Esophagus muscularis mucosa (tissue), 4 donors: ENCODE results near the gene AXL.

Experiments
- CTCF ChIP-seq, 3 experiments: fragments of 200-600 bp in 2 of 3; fragments of 450-650 bp in 1 of 3; sonication (generic) in 2 of 3; IDR thresholded peaks; one replicate each; pipeline ENCODE4 v1.5.1; 2017 to 2019; ENCODE audit warnings: antibody characterized with exemption in 3 of 3, mild to moderate bottlenecking in 2 of 3, moderate library complexity in 1 of 3
- EP300 ChIP-seq: sonication (generic); formaldehyde crosslinking; IDR thresholded peaks from one replicate; pipeline ENCODE4 v1.6.1; 2017; ENCODE audit warnings: antibody characterized with exemption
- POLR2A ChIP-seq: fragments of 450-650 bp; IDR thresholded peaks from one replicate; pipeline ENCODE4 v1.6.1; 2017; ENCODE audit warnings: antibody characterized with exemption, moderate library complexity, mild to moderate bottlenecking, low read depth
- POLR2AphosphoS5 ChIP-seq, 2 donors: sonication (generic); formaldehyde crosslinking; IDR thresholded peaks; one replicate each; pipeline ENCODE4 v1.6.1; 2017; ENCODE audit warnings: antibody characterized with exemption in 2 of 2

DNA sequence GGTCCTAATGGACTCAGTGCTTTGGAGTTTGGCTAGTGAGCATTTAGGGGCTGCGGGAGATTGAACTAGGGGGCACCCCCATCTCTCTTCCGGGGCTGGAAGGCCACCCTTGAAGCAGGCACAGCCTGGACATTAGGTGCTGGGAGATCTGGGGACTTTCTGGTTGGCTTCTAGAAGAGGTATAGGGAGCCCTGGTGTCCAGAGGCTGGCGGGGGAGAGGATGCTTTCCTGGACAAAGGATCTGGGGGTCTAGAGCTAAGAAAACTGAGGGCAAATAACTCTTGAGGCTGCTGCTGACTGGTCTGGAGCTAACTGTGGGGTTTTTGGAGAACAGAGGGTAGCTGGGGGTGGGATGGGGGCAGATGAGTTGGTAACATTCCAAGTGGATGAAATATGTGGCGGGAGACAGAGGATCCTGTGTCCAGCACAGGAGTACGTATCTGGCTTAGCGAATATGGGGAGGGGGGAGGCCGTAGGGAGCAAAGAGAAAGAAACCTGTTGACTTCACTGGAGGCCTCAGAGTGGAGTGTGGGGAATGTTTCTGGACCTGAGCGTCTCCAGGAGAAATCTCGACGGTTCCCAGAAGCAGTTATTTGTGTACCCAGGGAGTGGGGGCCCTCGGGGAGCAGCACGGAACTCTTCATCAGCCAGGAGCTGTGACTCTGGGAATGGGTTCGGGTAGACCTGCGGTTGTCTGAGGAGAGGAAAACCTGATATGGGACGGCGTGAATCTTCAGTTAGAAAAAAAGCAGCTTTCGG lies 46.6 kb downstream of the AXL start:
- TF ChIP-seq CTCF (IDR thresholded peaks at IDR 0.05): no peak
- no peak for TF ChIP-seq POLR2A
- TF ChIP-seq EP300: no peak
- no peak for TF ChIP-seq POLR2AphosphoS5 (IDR thresholded peaks at IDR 0.05)
